ENCODE data around the gene FAM181A.

FAM181A gene

GRCh38 chr14:93888995-93889394 lies 38.1 kb upstream of the FAM181A start:
- no peak for TF ChIP-seq CTCF (IDR thresholded peaks at IDR 0.05; ENCODE audit: low read depth, low read length)
- no peak for DNase-seq (ENCODE audit: extremely low read depth, low read depth)

GRCh38 chr14:93889739-93890483 lies 37.2 kb upstream of the FAM181A start:
- TF ChIP-seq CTCF (IDR thresholded peaks at IDR 0.05; ENCODE audit: low read depth, low read length), result no peak
- DNase-seq (ENCODE audit: extremely low read depth, low read depth), result no peak

GRCh38 chr14:93891756-93892504 lies 35.2 kb upstream of the FAM181A start:
- no peak for DNase-seq (ENCODE audit: extremely low read depth, low read depth)
- no peak for TF ChIP-seq CTCF (IDR thresholded peaks at IDR 0.05; ENCODE audit: low read depth, low read length)

- no peak for DNase-seq (ENCODE audit: extremely low read depth, low read depth)
- no peak for TF ChIP-seq CTCF (IDR thresholded peaks at IDR 0.05; ENCODE audit: low read depth, low read length)
Measured at GRCh38 chr14:93892505-93892839, 34.7 kb upstream of the FAM181A start.

- no peak; the same call in none of the 2 replicates for TF ChIP-seq CTCF (IDR thresholded peaks at IDR 0.05; ENCODE audit: low read depth, low read length)
- DNase-seq (ENCODE audit: extremely low read depth, low read depth), result peak; percentile 18
Measured at GRCh38 chr14:93892923-93893558, 34.1 kb upstream of the FAM181A start.

GRCh38 chr14:93893661-93894261 lies 33.4 kb upstream of the FAM181A start:
- no peak for TF ChIP-seq CTCF (IDR thresholded peaks at IDR 0.05; ENCODE audit: low read depth, low read length)
- DNase-seq (ENCODE audit: extremely low read depth, low read depth), result no peak
